Hepatocyte (in vitro differentiated cells): ENCODE data around the gene FERD3L. TPM values are rescaled to one million over a fixed set of nuclear protein-coding genes. Genes with fewer than 3 reads are reported as not detected.

ENCODE experiments used
- DNase-seq: peaks from one replicate; pipeline ENCODE4 v3.0.0-alpha.2; 2016; ENCODE audit warnings: low spot score
- H2AFZ ChIP-seq: fragments of 200-600 bp; sonication (generic); 2 replicates; pipeline ENCODE4 v1.6.0; 2016; ENCODE audit warnings: antibody characterized with exemption, mild to moderate bottlenecking
- H3K27ac ChIP-seq: fragments of 200-600 bp; sonication (generic); 2 replicates; pipeline ENCODE4 v1.5.1; 2016; ENCODE audit warnings: mild to moderate bottlenecking
- H3K27me3 ChIP-seq: fragments of 200-600 bp; sonication (generic); 2 replicates; pipeline ENCODE4 v1.6.1; 2016
- H3K36me3 ChIP-seq: fragments of 200-600 bp; sonication (generic); replicated peaks from 2 replicates; pipeline ENCODE4 v1.5.1; 2016; ENCODE audit warnings: low read depth; ENCODE audit not compliant: insufficient read depth
- H3K4me1 ChIP-seq: fragments of 200-600 bp; sonication (generic); 2 replicates; pipeline ENCODE4 v1.5.1; 2016; ENCODE audit warnings: mild to moderate bottlenecking, moderate library complexity; ENCODE audit not compliant: insufficient read depth
- H3K4me2 ChIP-seq: fragments of 200-600 bp; sonication (generic); 2 replicates; pipeline ENCODE4 v1.6.0; 2016
- H3K4me3 ChIP-seq: fragments of 200-600 bp; sonication (generic); 2 replicates; pipeline ENCODE4 v1.5.1; 2016; ENCODE audit warnings: mild to moderate bottlenecking
- H3K79me2 ChIP-seq: fragments of 200-600 bp; sonication (generic); 2 replicates; pipeline ENCODE4 v1.6.0; 2017; ENCODE audit warnings: mild to moderate bottlenecking
- H3K9me2 ChIP-seq: fragments of 200-600 bp; sonication (generic); replicated peaks from 2 replicates; pipeline ENCODE4 v1.6.0; 2017; ENCODE audit warnings: mild to moderate bottlenecking; ENCODE audit not compliant: insufficient read depth
- H3K9me3 ChIP-seq: fragments of 200-600 bp; sonication (generic); 2 replicates; pipeline ENCODE4 v1.5.1; 2016; ENCODE audit warnings: low read depth, mild to moderate bottlenecking
- H4K20me1 ChIP-seq: fragments of 200-600 bp; sonication (generic); 2 replicates; pipeline ENCODE4 v1.6.0; 2016; ENCODE audit warnings: mild to moderate bottlenecking; ENCODE audit not compliant: insufficient read depth, poor library complexity, severe bottlenecking
- EZH2 ChIP-seq: fragments of 200-600 bp; sonication (generic); IDR thresholded peaks from 2 replicates; pipeline ENCODE4 v1.6.1; 2016; ENCODE audit warnings: antibody characterized with exemption, mild to moderate bottlenecking, borderline replicate concordance
- EZH2phosphoT487 ChIP-seq: fragments of 200-600 bp; sonication (generic); IDR thresholded peaks from one replicate; pipeline ENCODE4 v1.6.1; 2018; ENCODE audit warnings: antibody characterized with exemption, mild to moderate bottlenecking, low read depth, moderate library complexity; ENCODE audit not compliant: unreplicated experiment, severe bottlenecking
- WGBS: methylation state at CpG from one replicate; pipeline ENCODE4 v1.1.6; 2016; ENCODE audit warnings: low lambda C conversion rate; ENCODE audit errors: missing lambda C conversion rate; 5-methylcytosine and 5-hydroxymethylcytosine counted together
- polyA plus RNA-seq: library from polyadenylated mRNA; unstranded; fragments of >200 nt; fragmentation: Nextera tagmentation; extraction: Ambion mirVana; gene quantifications from 2 replicates; pipeline ENCODE4 v1.2.1, GENCODE V29; 2016
- total RNA-seq: library from RNA; depleted of rRNA; stranded (reverse); fragments of >200 nt; gene quantifications from 2 replicates; pipeline ENCODE4 v1.2.3, GENCODE V29; 2014
- TF ChIP-seq, protein P1 (sequence below): fragments of 200-600 bp; sonication (generic); IDR thresholded peaks from 2 replicates; pipeline ENCODE4 v1.5.1; 2016; ENCODE audit warnings: antibody characterized with exemption, mild to moderate bottlenecking; ENCODE audit not compliant: poor library complexity

FERD3L gene
- total and polyA plus RNA-seq, 2 experiments from 2014 or later, result not detected

DNA sequence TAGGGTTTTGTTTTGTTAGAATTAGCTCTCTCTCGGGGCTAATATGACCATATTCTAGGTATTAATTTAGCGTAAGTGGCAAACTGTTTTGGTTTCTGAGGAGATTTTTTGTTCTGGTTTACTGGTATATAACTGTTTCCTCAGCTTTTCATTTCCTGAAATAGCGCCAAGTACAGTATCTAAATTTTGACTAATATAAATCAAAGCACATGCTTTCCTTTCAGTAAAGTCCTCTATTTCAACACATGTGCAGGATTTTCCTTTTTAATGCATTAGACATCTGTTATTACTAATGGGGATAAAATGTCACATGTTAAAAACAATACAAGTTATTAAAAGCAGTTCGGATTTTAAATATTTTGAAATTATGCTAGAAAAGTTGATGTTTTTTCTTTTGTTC, 11.3 kb downstream of the FERD3L start:
- Histone ChIP-seq H3K9me2 (no peaks in the 10 kb centered on the region), H3K79me2 (no peaks in the 10 kb centered on the region)
- 66% methylated on average over 4 of the region's 4 CpGs for WGBS

DNA sequence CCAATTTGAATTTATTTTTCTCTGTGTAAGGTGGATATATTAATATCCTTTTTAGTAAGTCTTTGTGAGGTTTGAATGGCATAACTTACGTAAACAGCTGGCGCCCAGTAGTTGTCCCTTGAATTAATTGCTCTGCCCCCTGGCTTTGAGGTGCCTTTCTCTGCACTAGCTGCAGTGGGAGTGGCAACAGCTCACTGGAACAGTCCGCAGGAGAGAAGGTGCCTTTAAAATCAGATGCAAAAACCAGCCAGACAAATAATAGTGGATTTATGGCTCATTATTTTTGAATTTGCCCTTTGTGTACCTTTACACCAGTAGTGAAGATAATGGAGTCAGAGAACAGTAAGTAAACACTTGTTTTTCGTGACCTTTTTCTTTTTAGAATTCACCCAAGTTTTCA, 11.8 kb downstream of the FERD3L start:
- Histone ChIP-seq H3K27me3 (peaks cover 4% of the 10 kb centered on the region), H2AFZ (no peak overlapping the region), H3K36me3 (no peaks in the 10 kb centered on the region), H3K4me1 (no peaks in the 10 kb centered on the region), H3K9me3 (no peaks in the 10 kb centered on the region), H3K9me2 (no peaks in the 10 kb centered on the region), H4K20me1 (no peaks in the 10 kb centered on the region), H3K4me3 (no peak overlapping the region), H3K27ac (no peak overlapping the region), H3K4me2 (no peak overlapping the region), H3K79me2 (no peaks in the 10 kb centered on the region)
- DNase-seq, result no peak
- 72% methylated on average over 4 of the region's 4 CpGs for WGBS
- no peak for TF ChIP-seq EZH2phosphoT487
- TF ChIP-seq, protein P1, sequence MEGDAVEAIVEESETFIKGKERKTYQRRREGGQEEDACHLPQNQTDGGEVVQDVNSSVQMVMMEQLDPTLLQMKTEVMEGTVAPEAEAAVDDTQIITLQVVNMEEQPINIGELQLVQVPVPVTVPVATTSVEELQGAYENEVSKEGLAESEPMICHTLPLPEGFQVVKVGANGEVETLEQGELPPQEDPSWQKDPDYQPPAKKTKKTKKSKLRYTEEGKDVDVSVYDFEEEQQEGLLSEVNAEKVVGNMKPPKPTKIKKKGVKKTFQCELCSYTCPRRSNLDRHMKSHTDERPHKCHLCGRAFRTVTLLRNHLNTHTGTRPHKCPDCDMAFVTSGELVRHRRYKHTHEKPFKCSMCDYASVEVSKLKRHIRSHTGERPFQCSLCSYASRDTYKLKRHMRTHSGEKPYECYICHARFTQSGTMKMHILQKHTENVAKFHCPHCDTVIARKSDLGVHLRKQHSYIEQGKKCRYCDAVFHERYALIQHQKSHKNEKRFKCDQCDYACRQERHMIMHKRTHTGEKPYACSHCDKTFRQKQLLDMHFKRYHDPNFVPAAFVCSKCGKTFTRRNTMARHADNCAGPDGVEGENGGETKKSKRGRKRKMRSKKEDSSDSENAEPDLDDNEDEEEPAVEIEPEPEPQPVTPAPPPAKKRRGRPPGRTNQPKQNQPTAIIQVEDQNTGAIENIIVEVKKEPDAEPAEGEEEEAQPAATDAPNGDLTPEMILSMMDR, result no peak

More for the DNA sequence above, 11.3 kb downstream of the FERD3L start:
- H3K27me3 ChIP-seq, result peaks cover 4% of the 10 kb centered on the region
- H3K4me3 ChIP-seq, result no peak overlapping the region
- H3K36me3 ChIP-seq, result no peaks in the 10 kb centered on the region
- no peaks in the 10 kb centered on the region for H3K4me1 ChIP-seq
- no peak overlapping the region for H3K4me2 ChIP-seq
- DNase-seq, result no peak
- H2AFZ ChIP-seq, result no peak overlapping the region
- H3K27ac ChIP-seq, result no peak overlapping the region
- no peaks in the 10 kb centered on the region for H3K9me3 ChIP-seq
- no peaks in the 10 kb centered on the region for H4K20me1 ChIP-seq
- TF ChIP-seq EZH2phosphoT487, result no peak

DNA sequence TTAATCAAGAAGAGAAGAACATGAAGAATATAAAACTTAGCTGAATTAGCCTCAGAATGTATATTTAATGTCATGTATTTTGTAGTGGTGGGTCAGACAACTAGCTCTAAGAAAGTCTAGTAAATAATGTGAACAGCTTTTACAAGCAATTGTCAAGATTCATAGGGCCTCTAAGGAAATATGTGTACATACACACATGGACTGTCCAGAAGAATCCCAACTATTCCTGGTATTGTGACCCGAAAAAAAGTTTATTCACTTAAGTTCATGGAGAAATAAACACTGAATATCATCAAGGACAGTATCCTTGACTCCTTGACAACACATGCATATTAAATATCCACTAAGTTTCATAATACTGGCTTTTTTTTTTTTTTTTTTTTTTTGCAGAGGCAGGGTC, 16.4 kb downstream of the FERD3L start:
- H4K20me1 ChIP-seq, result no peaks in the 10 kb centered on the region
- H3K4me2 ChIP-seq, result no peak overlapping the region
- no peak overlapping the region for H2AFZ ChIP-seq
- no peaks in the 10 kb centered on the region for H3K9me2 ChIP-seq
- no peak for DNase-seq
- H3K27ac ChIP-seq, result no peak overlapping the region
- TF ChIP-seq EZH2 (no peak), EZH2phosphoT487 (no peak)
- TF ChIP-seq, protein P1, result no peak
- H3K79me2 ChIP-seq, result no peaks in the 10 kb centered on the region
- H3K27me3 ChIP-seq, result peaks cover 4% of the 10 kb centered on the region
- no peaks in the 10 kb centered on the region for H3K36me3 ChIP-seq
- no peaks in the 10 kb centered on the region for H3K4me1 ChIP-seq
- WGBS, result 79% methylated on average over 1 of the region's 1 CpG
- no peak overlapping the region for H3K4me3 ChIP-seq
- H3K9me3 ChIP-seq, result no peaks in the 10 kb centered on the region

DNA sequence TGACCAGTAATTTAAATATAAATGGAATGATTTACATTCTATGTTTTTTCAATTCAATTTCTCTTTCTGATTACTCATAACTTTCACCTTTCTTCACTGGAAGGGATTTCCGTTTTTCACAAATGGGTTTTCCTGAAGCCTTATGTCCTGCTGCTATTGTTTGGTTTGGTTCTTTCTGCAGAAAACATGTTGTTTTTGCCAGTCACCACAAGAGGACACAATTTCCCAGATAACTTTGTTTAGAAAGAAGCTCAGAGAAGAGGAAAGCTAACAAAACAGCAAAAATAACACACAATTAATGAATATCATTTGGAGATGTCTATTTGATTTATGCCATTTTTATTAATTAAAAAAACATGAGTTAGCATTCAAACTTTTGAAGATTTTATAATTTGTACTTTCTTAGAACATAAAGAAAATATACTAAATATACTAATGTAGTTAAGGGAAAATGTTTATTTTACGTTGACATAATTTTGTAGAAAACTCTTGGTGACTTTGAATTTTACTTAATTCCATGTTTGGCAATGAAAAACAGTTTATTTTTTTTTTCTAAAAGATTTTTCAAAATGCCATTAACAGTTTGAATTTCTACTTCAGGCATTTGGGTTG, 23.1 kb downstream of the FERD3L start:
- Histone ChIP-seq H3K36me3 (no peaks in the 10 kb centered on the region), H3K9me3 (no peaks in the 10 kb centered on the region), H3K4me3 (no peak overlapping the region), H3K4me1 (no peaks in the 10 kb centered on the region), H2AFZ (no peak overlapping the region), H3K27ac (no peak overlapping the region), H3K79me2 (peaks cover 13% of the 10 kb centered on the region), H3K27me3 (peaks cover 37% of the 10 kb centered on the region), H3K4me2 (peak overlapping the region; percentile 0), H4K20me1 (no peaks in the 10 kb centered on the region), H3K9me2 (no peaks in the 10 kb centered on the region)
- DNase-seq, result no peak
- WGBS, result 45% methylated on average over 2 of the region's 2 CpGs
- TF ChIP-seq, protein P1, result peak; percentile 74
- no peak for TF ChIP-seq EZH2
- no peak for TF ChIP-seq EZH2phosphoT487
